Measurements from ENCODE around the gene LRCH1. TPM values are rescaled to one million over a fixed set of nuclear protein-coding genes. Genes with fewer than 3 reads are reported as not detected.

The LRCH1 gene
- polyA plus RNA-seq, 3 donors, result 30.4 to 37.4 (median 34.1) TPM

GRCh38 chr13:46667687-46668281 is 114.8 kb downstream of the LRCH1 start:
- DNase-seq (ENCODE audit: extremely low read depth in 1 of 11, low read depth in 9 of 11, low spot score in 4 of 11), result no peak

DNA sequence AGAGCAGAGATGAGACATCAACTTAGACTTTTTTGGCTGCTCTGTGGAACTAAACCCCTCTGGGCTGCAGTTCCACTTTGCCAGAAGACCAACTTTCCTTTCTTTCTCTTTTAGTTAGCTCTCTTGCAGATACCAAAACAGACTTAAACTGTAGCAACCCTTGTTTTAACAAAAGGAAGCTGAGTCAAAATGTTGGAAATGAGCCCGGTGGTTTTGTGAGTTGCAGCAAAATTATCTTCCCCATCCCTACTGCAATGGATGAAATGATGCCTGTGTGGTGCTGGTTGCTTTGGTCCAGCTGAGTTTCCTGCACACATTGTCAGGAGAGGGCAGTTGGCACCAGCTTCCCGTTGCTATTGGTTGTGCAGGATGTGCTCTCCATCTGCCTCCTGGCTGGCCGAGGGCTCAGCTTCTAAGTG is 115.3 kb downstream of the LRCH1 start:
- no peak for DNase-seq (ENCODE audit: extremely low read depth in 1 of 11, low read depth in 9 of 11, low spot score in 4 of 11)

DNA sequence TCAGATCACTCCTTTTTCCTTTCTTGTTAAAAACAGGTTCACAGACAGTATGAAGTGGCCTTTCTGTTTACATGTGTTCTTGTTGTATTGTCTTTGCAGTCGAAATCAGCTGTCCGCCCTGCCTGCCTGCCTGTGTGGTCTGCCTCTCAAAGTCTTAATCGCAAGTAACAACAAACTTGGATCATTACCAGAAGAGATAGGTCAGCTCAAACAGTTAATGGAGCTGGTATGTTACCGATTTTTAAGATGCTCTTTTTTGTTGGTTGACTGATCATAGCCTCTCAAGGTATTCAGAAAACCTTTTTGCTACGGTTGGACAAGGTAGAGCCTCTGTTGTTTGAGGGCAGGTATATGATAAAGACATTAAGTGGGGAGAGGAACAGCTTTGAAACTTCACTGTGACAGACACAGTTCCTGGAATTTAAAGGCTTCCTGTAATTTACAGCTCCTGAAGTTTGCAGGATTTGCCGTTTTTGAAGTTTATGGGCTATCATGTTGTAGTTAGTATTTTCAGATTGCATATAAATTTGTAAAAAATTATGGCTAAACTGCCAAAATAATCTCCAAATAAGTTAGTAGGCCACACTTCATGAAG is 116.1 kb downstream of the LRCH1 start:
- DNase-seq (ENCODE audit: extremely low read depth in 1 of 11, low read depth in 9 of 11, low spot score in 4 of 11), result peak in 1 of 11 donors; percentile 41

- no peak for DNase-seq (ENCODE audit: extremely low read depth in 1 of 11, low read depth in 9 of 11, low spot score in 4 of 11)
These were observed 119.5 kb downstream of the LRCH1 start for GRCh38 chr13:46672338-46673090.

GRCh38 chr13:46675016-46675415 is 122.0 kb downstream of the LRCH1 start:
- peak in 1 of 11 donors; percentile 61 for DNase-seq (ENCODE audit: extremely low read depth in 1 of 11, low read depth in 9 of 11, low spot score in 4 of 11)

DNA sequence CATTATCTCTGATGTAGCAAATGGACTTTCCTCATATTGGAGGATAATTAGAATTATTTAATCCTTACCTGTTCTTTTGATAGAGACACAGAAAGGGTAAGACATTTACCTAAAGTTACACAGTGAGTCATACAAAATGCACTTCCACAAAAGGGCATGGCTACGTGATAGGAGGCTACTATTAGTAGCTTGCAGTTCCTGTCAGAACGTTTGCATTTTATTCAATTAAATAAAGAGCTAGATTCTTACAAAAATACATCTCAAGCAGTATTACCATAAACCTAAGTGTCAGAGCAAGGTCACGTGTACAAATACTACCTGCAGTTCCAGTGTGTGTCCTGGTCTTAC is 123.4 kb downstream of the LRCH1 start:
- DNase-seq (ENCODE audit: extremely low read depth in 1 of 11, low read depth in 9 of 11, low spot score in 4 of 11), result no peak

- no peak for DNase-seq (ENCODE audit: extremely low read depth in 1 of 11, low read depth in 9 of 11, low spot score in 4 of 11)
These were observed 126.6 kb downstream of the LRCH1 start for GRCh38 chr13:46679369-46680120.

- DNase-seq (ENCODE audit: extremely low read depth in 1 of 11, low read depth in 9 of 11, low spot score in 4 of 11), result no peak
These were observed 129.0 kb downstream of the LRCH1 start for GRCh38 chr13:46682015-46682414.

GRCh38 chr13:46682707-46683106 is 129.7 kb downstream of the LRCH1 start:
- no peak for DNase-seq (ENCODE audit: extremely low read depth in 1 of 11, low read depth in 9 of 11, low spot score in 4 of 11)

DNA sequence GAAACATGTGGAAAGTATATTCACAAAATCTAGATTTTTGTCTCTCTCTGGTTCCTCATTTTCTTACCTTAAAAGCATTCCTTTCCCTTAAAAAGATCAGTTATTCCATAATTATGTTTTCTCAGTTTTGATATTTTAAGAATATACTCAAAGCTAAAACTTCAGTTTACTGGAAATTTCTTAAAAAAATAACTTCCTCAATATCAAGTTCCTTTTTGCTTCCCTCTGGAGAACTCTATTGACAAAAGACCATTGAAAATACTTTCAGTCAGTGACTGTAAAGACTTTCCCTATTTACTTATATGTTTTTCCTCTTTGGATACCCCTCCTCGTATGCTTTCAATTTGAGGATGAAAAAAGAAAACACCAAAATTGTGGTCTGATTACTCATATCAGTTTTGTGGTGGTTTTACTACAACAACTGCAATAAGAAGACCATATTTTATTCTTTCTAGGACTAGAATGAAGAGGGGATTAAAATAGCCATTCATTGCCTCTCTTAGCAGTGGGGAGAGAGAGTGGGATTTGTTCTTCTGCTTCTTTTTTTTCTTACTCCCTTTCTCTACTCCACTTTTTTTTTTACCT is 130.8 kb downstream of the LRCH1 start:
- no peak for DNase-seq (ENCODE audit: extremely low read depth in 1 of 11, low read depth in 9 of 11, low spot score in 4 of 11)

- DNase-seq (ENCODE audit: extremely low read depth in 1 of 11, low read depth in 9 of 11, low spot score in 4 of 11), result no peak
These were observed 131.5 kb downstream of the LRCH1 start for GRCh38 chr13:46684287-46685001.

GRCh38 chr13:46685006-46685730 is 132.2 kb downstream of the LRCH1 start:
- no peak for DNase-seq (ENCODE audit: extremely low read depth in 1 of 11, low read depth in 9 of 11, low spot score in 4 of 11)

DNA sequence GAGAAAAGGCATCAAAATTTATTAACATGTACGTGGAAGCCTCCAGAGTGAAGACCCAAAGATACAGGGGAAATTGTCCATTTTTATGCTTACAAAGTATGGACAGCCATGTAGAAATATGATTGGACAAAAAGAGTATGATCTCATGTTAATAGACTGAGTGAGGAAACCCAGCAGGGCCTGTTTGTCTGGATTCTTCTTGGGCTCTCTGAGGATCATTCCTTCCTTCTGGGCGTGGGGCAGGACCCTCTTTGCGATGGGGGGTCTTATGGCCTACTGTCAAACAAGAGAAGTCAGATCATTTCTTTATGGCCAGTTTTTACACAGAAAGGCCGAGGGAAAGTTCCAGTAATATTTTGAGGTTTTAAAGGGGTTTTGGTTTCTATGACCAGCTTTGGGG is 133.2 kb downstream of the LRCH1 start:
- DNase-seq (ENCODE audit: extremely low read depth in 1 of 11, low read depth in 9 of 11, low spot score in 4 of 11), result no peak

GRCh38 chr13:46687810-46688209 is 134.8 kb downstream of the LRCH1 start:
- no peak for DNase-seq (ENCODE audit: extremely low read depth in 1 of 11, low read depth in 9 of 11, low spot score in 4 of 11)

DNA sequence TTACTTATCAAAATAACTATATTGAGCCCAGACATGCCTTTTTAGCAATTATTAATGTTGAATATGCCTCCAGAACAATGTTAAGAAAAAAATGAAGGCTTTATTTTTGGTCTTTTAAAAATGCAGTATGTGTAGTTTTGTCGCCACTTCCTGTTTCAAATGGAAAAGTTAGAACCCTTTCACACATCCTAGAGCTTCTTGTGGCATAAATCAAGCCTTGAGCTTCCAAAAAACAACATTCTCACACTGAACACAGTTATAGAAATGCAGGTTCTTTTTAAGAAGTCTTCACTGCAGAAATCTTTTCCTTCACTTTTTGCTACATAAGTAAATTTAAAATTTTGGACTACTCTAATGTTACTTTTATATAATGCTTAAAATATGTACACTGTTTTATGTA is 135.3 kb downstream of the LRCH1 start:
- no peak for DNase-seq (ENCODE audit: extremely low read depth in 1 of 11, low read depth in 9 of 11, low spot score in 4 of 11)

DNA sequence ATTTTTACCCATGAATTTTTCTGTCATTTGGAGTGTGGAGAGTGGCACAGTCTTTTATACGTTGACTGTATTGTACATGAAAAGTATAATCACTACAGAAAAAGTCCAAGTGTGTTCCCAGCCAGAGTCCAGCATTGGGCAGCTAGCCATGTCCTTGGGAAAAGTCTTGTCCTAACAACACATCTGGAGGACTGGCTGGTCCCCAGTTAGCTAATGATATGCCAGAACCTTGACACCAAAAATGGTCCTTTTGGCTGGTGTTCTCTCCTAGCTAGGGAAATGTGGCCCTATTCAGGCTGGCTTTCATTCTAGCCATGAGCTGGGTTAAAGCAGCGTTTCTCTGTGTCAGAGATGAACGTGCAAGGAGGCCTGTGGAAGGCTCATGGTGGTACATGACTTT is 145.0 kb downstream of the LRCH1 start:
- DNase-seq (ENCODE audit: extremely low read depth in 1 of 11, low read depth in 9 of 11, low spot score in 4 of 11), result no peak

DNA sequence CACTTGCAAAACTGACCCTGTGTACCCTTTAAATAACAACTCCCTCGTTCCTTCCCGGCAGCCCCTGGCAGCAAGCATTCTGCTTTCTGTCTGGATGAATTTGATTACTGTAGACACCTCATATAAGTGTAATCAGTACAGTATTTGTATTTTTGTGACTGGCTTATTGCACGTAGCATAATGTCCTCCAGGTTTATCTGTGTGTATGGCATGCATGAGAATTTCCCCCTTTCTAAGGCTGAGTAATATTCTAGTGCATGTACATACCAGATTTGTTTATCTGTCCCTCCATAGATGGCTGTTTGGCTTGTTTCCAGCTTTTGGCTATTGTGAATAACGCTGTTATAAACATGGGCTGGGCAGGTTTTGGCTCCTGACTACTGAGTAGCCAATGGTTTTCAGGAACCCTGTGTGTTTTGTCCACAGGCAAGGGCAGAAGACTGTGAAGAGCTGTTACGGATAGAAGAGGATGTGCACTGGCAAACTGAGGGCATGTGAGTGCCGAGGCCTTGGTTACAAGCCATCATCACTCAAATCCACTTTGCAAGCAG is 146.0 kb downstream of the LRCH1 start:
- no peak for DNase-seq (ENCODE audit: extremely low read depth in 1 of 11, low read depth in 9 of 11, low spot score in 4 of 11)

DNA sequence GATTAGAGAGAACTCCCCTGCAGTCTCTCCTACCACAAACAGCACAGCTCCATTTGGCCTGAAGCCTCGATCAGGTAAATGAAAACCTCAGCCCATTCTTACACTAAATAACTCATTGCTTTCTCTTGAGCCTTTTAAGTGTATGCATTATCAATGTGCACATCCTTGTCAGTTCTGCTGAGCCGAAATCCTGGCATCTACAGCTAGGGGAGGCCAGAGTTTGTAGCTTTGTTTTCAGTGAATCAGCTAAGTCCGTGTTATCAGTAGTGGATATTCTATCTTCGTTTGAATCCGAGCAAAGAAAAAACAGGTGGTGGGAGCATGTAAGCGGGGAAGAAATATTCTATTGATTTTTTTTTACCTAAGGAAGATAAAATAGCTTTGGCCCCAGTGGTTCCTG is 159.6 kb downstream of the LRCH1 start:
- DNase-seq (ENCODE audit: extremely low read depth in 1 of 11, low read depth in 9 of 11, low spot score in 4 of 11), result no peak
